Neutrophil (primary cell): ENCODE results near the gene NAIF1.
"Not testable (repeated sequence)": the region's sequence is repeated elsewhere in the genome, so short reads cannot be mapped to it uniquely, and the experiment has no call there.

Source experiments
- H3K27ac ChIP-seq: fragments of 200-600 bp; sonication (generic); 2 replicates; pipeline ENCODE4 v1.5.1; 2016; ENCODE audit warnings: mild to moderate bottlenecking, moderate library complexity
- H3K27me3 ChIP-seq: fragments of 200-600 bp; sonication (generic); 2 replicates; pipeline ENCODE4 v1.6.0; 2016; ENCODE audit warnings: mild to moderate bottlenecking
- H3K36me3 ChIP-seq: fragments of 200-600 bp; sonication (generic); 2 replicates; pipeline ENCODE4 v1.5.1; 2017
- H3K4me1 ChIP-seq, 2 experiments: fragments of 200-600 bp in 1 of 2; sonication (generic) in 1 of 2; 1 replicate in 1 of 2; 2 replicates in 1 of 2; pipeline versions ENCODE4 v1.5.1 to v1.6.1; 2013 to 2016; ENCODE audit warnings: low read depth in 1 of 2, low read length in 1 of 2, mild to moderate bottlenecking in 1 of 2, moderate library complexity in 1 of 2; ENCODE audit not compliant: control insufficient read depth in 1 of 2, insufficient read depth in 1 of 2
- H3K4me3 ChIP-seq, 2 experiments: fragments of 200-600 bp in 1 of 2; sonication (generic) in 1 of 2; 1 replicate in 1 of 2; 2 replicates in 1 of 2; pipeline ENCODE4 v1.5.1; 2013 to 2016; ENCODE audit warnings: low read depth in 1 of 2, low read length in 1 of 2, mild to moderate bottlenecking in 1 of 2, moderate library complexity in 1 of 2
- H3K9me3 ChIP-seq: fragments of 200-600 bp; sonication (generic); 2 replicates; pipeline ENCODE4 v1.5.1; 2016
- CTCF ChIP-seq: fragments of 200-600 bp; sonication (generic); IDR thresholded peaks from 2 replicates; pipeline ENCODE4 v1.5.1; 2016; ENCODE audit warnings: antibody characterized with exemption

Gene NAIF1

DNA sequence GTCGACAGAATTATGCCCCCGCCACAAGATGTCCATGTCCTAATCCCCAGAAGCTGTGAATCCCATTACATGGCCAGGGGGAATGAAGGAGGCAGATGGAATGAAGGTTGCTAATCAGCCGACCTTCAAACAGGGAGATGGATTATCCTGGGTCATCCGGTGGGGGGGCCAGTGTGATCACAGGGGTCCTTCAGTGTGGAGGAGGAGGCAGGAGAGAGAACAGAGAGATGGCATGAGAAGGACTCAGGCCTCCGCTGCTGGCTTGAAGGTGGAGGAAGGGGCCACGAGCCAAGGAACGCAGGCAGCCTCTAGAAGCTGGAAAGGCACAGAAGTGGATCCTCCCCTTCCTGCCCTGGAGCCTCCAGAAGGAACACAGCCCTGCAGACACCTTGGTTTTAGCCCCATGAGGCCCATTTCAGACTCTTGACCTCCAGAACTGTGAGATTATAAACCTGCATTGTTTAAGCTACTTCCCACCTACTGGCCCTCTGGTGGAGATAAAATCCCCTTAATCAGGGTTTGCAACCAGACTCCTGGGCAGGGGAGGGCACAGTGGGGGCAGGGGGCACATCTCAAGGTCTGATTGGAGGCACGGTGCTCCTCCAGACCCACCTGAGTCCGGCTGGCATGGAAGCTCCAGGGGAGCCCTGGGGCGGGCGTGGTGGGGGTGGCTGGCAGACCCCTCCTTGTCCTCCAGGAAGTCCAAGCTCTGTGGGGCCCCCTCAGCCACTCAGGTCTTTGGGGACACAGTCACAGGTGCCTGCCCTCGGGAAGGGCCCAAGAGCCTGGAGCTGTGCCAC lies 46.6 kb upstream of the NAIF1 start:
- Histone ChIP-seq H3K4me3 (no peak overlapping the region), H3K9me3 (no peaks in the 10 kb centered on the region), H3K4me1 (peaks cover 5 to 8% of the 10 kb centered on the region in 2 experiments), H3K36me3 (peaks cover 9% of the 10 kb centered on the region), H3K27me3 (no peaks in the 10 kb centered on the region), H3K27ac (no peak overlapping the region)
- TF ChIP-seq CTCF: no peak

GRCh38 chr9:128111726-128112125 lies 44.6 kb upstream of the NAIF1 start:
- H3K27me3 ChIP-seq, H3K27ac ChIP-seq, H3K4me3 ChIP-seq, H3K4me1 ChIP-seq, H3K9me3 ChIP-seq: not testable (repeated sequence)
- peaks cover 29% of the 10 kb centered on the region for H3K36me3 ChIP-seq

GRCh38 chr9:128109050-128109709 lies 42.1 kb upstream of the NAIF1 start:
- H3K27ac ChIP-seq: no peak overlapping the region
- H3K27me3 ChIP-seq: no peaks in the 10 kb centered on the region
- H3K9me3 ChIP-seq: no peaks in the 10 kb centered on the region
- no peak for TF ChIP-seq CTCF
- no peaks in the 10 kb centered on the region for H3K4me1 ChIP-seq
- peaks cover 44% of the 10 kb centered on the region for H3K36me3 ChIP-seq
- no peak overlapping the region for H3K4me3 ChIP-seq

DNA sequence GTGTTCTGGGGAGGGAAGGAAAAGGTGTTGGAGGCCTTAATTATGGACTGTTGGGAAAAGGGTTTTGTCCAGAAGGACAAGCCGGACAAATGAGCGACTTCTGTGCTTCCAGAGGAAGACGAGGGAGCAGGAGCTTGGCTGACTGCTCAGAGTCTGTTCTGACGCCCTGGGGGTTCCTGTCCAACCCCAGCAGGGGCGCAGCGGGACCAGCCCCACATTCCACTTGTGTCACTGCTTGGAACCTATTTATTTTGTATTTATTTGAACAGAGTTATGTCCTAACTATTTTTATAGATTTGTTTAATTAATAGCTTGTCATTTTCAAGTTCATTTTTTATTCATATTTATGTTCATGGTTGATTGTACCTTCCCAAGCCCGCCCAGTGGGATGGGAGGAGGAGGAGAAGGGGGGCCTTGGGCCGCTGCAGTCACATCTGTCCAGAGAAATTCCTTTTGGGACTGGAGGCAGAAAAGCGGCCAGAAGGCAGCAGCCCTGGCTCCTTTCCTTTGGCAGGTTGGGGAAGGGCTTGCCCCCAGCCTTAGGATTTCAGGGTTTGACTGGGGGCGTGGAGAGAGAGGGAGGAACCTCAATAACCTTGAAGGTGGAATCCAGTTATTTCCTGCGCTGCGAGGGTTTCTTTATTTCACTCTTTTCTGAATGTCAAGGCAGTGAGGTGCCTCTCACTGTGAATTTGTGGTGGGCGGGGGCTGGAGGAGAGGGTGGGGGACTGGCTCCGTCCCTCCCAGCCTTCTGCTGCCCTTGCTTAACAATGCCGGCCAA lies 41.3 kb upstream of the NAIF1 start:
- peaks cover 49% of the 10 kb centered on the region for H3K36me3 ChIP-seq
- H3K4me3 ChIP-seq: no peak overlapping the region
- H3K9me3 ChIP-seq: no peaks in the 10 kb centered on the region
- no peaks in the 10 kb centered on the region for H3K27me3 ChIP-seq
- no peaks in the 10 kb centered on the region for H3K4me1 ChIP-seq
- H3K27ac ChIP-seq: no peak overlapping the region
- no peak for TF ChIP-seq CTCF

DNA sequence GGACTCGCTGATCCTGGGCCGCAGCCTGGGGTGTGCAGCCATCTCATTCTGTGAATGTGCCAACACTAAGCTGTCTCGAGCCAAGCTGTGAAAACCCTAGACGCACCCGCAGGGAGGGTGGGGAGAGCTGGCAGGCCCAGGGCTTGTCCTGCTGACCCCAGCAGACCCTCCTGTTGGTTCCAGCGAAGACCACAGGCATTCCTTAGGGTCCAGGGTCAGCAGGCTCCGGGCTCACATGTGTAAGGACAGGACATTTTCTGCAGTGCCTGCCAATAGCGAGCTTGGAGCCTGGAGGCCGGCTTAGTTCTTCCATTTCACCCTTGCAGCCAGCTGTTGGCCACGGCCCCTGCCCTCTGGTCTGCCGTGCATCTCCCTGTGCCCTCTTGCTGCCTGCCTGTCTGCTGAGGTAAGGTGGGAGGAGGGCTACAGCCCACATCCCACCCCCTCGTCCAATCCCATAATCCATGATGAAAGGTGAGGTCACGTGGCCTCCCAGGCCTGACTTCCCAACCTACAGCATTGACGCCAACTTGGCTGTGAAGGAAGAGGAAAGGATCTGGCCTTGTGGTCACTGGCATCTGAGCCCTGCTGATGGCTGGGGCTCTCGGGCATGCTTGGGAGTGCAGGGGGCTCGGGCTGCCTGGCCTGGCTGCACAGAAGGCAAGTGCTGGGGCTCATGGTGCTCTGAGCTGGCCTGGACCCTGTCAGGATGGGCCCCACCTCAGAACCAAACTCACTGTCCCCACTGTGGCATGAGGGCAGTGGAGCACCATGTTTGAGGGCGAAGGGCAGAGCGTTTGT lies 40.5 kb upstream of the NAIF1 start:
- H3K27me3 ChIP-seq: no peaks in the 10 kb centered on the region
- H3K27ac ChIP-seq: no peak overlapping the region
- no peak overlapping the region for H3K4me3 ChIP-seq
- peaks cover 57% of the 10 kb centered on the region for H3K36me3 ChIP-seq
- no peak for TF ChIP-seq CTCF
- H3K4me1 ChIP-seq: peaks cover 0 to 4% of the 10 kb centered on the region in 2 experiments
- H3K9me3 ChIP-seq: no peaks in the 10 kb centered on the region
